H9 (cell line): ENCODE measurements around the gene ARHGEF12. TPM values are rescaled to one million over a fixed set of nuclear protein-coding genes. Genes with fewer than 3 reads are reported as not detected.

Experiments used
- DNase-seq: peaks from one replicate; pipeline ENCODE4 v3.0.0-alpha.2; 2017
- H2AFZ ChIP-seq: one replicate; pipeline ENCODE4 v1.6.1; 2013; ENCODE audit warnings: mild to moderate bottlenecking, low read length, control low read depth, moderate library complexity
- H2AK5ac ChIP-seq: 2 replicates; pipeline ENCODE4 v1.6.1; 2013; ENCODE audit warnings: low read length, control low read depth, mixed read lengths; ENCODE audit not compliant: insufficient read length
- H2BK120ac ChIP-seq: one replicate; pipeline ENCODE4 v1.6.1; 2013; ENCODE audit warnings: low read depth, mild to moderate bottlenecking, low read length, control low read depth, inconsistent platforms; ENCODE audit not compliant: poor library complexity, severe bottlenecking
- H2BK12ac ChIP-seq: 2 replicates; pipeline ENCODE4 v1.6.1; 2013; ENCODE audit warnings: low read length, control low read depth, mixed read lengths, low read depth; ENCODE audit not compliant: insufficient read length
- H2BK15ac ChIP-seq: 2 replicates; pipeline ENCODE4 v1.6.1; 2013; ENCODE audit warnings: low read depth, low read length, control low read depth
- H2BK20ac ChIP-seq: one replicate; pipeline ENCODE4 v1.6.1; 2013; ENCODE audit warnings: low read depth, mild to moderate bottlenecking, low read length, control low read depth, inconsistent platforms; ENCODE audit not compliant: poor library complexity, severe bottlenecking
- H2BK5ac ChIP-seq: 2 replicates; pipeline ENCODE4 v1.6.1; 2013; ENCODE audit warnings: low read length, control low read depth, mixed read lengths; ENCODE audit not compliant: insufficient read length
- H3K14ac ChIP-seq: 2 replicates; pipeline ENCODE4 v1.6.1; 2013; ENCODE audit warnings: low read length, control low read depth; ENCODE audit not compliant: insufficient read depth
- H3K18ac ChIP-seq: 2 replicates; pipeline ENCODE4 v1.6.1; 2013; ENCODE audit warnings: low read depth, mild to moderate bottlenecking, mixed read lengths, low read length, control low read depth; ENCODE audit not compliant: insufficient read length
- H3K23ac ChIP-seq: 2 replicates; pipeline ENCODE4 v1.6.1; 2013; ENCODE audit warnings: low read length, control low read depth, mixed read lengths, low read depth; ENCODE audit not compliant: insufficient read length
- H3K23me2 ChIP-seq: 2 replicates; pipeline ENCODE4 v1.6.1; 2013; ENCODE audit warnings: low read depth, mild to moderate bottlenecking, mixed read lengths, low read length, control low read depth; ENCODE audit not compliant: insufficient read length, poor library complexity, severe bottlenecking
- H3K27ac ChIP-seq: 2 replicates; pipeline ENCODE4 v1.5.1; 2013; ENCODE audit warnings: low read length, control low read depth, mixed read lengths, low read depth; ENCODE audit not compliant: insufficient read length
- H3K27me3 ChIP-seq: 2 replicates; pipeline ENCODE4 v1.6.1; 2013; ENCODE audit warnings: low read length, control low read depth, inconsistent platforms; ENCODE audit not compliant: insufficient read depth
- H3K4ac ChIP-seq: 2 replicates; pipeline ENCODE4 v1.6.1; 2013; ENCODE audit warnings: low read depth, mild to moderate bottlenecking, control low read depth, inconsistent platforms, low read length, moderate library complexity
- H3K4me1 ChIP-seq: 2 replicates; pipeline ENCODE4 v1.6.1; 2013; ENCODE audit warnings: low read length, control low read depth, inconsistent platforms; ENCODE audit not compliant: insufficient read depth
- H3K4me2 ChIP-seq: 2 replicates; pipeline ENCODE4 v1.6.1; 2013; ENCODE audit warnings: low read length, control low read depth, mixed read lengths; ENCODE audit not compliant: insufficient read length, insufficient read depth
- H3K56ac ChIP-seq: 2 replicates; pipeline ENCODE4 v1.6.1; 2013; ENCODE audit warnings: low read depth, mild to moderate bottlenecking, mixed read lengths, low read length, control low read depth; ENCODE audit not compliant: insufficient read length
- H3K79me1 ChIP-seq: 2 replicates; pipeline ENCODE4 v1.6.1; 2013; ENCODE audit warnings: low read depth, mild to moderate bottlenecking, moderate library complexity, low read length, control low read depth, inconsistent platforms; ENCODE audit not compliant: insufficient read depth, poor library complexity, severe bottlenecking
- H3K79me2 ChIP-seq: 2 replicates; pipeline ENCODE4 v1.6.1; 2013; ENCODE audit warnings: low read length, control low read depth, inconsistent platforms; ENCODE audit not compliant: insufficient read depth
- H3K9ac ChIP-seq: 2 replicates; pipeline ENCODE4 v1.6.1; 2013; ENCODE audit warnings: low read length, control low read depth, mixed read lengths; ENCODE audit not compliant: insufficient read length; ENCODE audit errors: extremely low read depth
- H3K9me3 ChIP-seq: one replicate; pipeline ENCODE4 v1.6.1; 2013; ENCODE audit warnings: low read depth, low read length, inconsistent platforms; ENCODE audit not compliant: control insufficient read depth
- H3T11ph ChIP-seq: one replicate; pipeline ENCODE4 v1.6.1; 2013; ENCODE audit warnings: mild to moderate bottlenecking, low read length, control low read depth, inconsistent platforms
- H4K20me1 ChIP-seq: one replicate; pipeline ENCODE4 v1.6.1; 2013; ENCODE audit not compliant: control insufficient read depth, insufficient read length, insufficient read depth
- H4K5ac ChIP-seq: 2 replicates; pipeline ENCODE4 v1.6.1; 2013; ENCODE audit warnings: low read depth, mild to moderate bottlenecking, mixed read lengths, low read length, control low read depth; ENCODE audit not compliant: insufficient read length
- H4K8ac ChIP-seq: replicated peaks from 2 replicates; pipeline ENCODE4 v1.6.1; 2013; ENCODE audit warnings: low read length, control low read depth, mixed read lengths, low read depth; ENCODE audit not compliant: insufficient read length
- H4K91ac ChIP-seq: 2 replicates; pipeline ENCODE4 v1.6.1; 2013; ENCODE audit warnings: low read depth, mild to moderate bottlenecking, moderate library complexity, mixed read lengths, low read length, control low read depth; ENCODE audit not compliant: insufficient read length
- H3K27ac Mint-ChIP-seq, 3 experiments: 2 replicates in 2 of 3; 3 replicates in 1 of 3; pipeline ENCODE4 v1.8.0; 2020 to 2021; ENCODE audit warnings: mixed read lengths in 3 of 3, mild to moderate bottlenecking in 1 of 3, moderate library complexity in 1 of 3
- H3K27me3 Mint-ChIP-seq: 2 replicates; pipeline ENCODE4 v1.8.0; 2021; ENCODE audit warnings: low read depth, mild to moderate bottlenecking, moderate library complexity, mixed read lengths
- H3K36me3 Mint-ChIP-seq, 3 experiments: 2 replicates in 2 of 3; 3 replicates in 1 of 3; pipeline ENCODE4 v1.8.0; 2020 to 2021; ENCODE audit warnings: low read depth in 3 of 3, mixed read lengths in 3 of 3; ENCODE audit not compliant: insufficient read depth in 1 of 3
- H3K4me1 Mint-ChIP-seq, 2 experiments: 2 replicates each; pipeline ENCODE4 v1.8.0; 2020; ENCODE audit warnings: mixed read lengths in 2 of 2
- H3K4me3 Mint-ChIP-seq, 2 experiments: 2 replicates in 1 of 2; 3 replicates in 1 of 2; pipeline ENCODE4 v1.8.0; 2020 to 2021; ENCODE audit warnings: mild to moderate bottlenecking in 2 of 2, mixed read lengths in 2 of 2, moderate library complexity in 1 of 2
- H3K9me3 Mint-ChIP-seq, 2 experiments: 2 replicates in 1 of 2; 3 replicates in 1 of 2; pipeline ENCODE4 v1.8.0; 2020; ENCODE audit warnings: mild to moderate bottlenecking in 2 of 2, mixed read lengths in 2 of 2, moderate library complexity in 1 of 2
- WGBS: extraction: QIAGEN DNeasy Blood & Tissue Kit; methylation state at CpG from one replicate; pipeline ENCODE4 v1.1.7; 2013; ENCODE audit warnings: missing lambda C conversion rate, low lambda C conversion rate, mixed read lengths; ENCODE audit not compliant: insufficient read length; ENCODE audit errors: extremely low coverage; 5-methylcytosine and 5-hydroxymethylcytosine counted together
- total RNA-seq: library from RNA; stranded (reverse); gene quantifications from 2 replicates; pipeline ENCODE4 v1.2.1, GENCODE V29; 2021
- TF ChIP-seq, protein P1 (sequence below): fragments of 200-600 bp; sonication (generic); conservative IDR thresholded peaks from 3 replicates; pipeline ENCODE4 v1.8.0; 2021; ENCODE audit warnings: antibody characterized with exemption, mild to moderate bottlenecking

ARHGEF12 gene
- total RNA-seq, 1 experiment from 2014 or later = 27.0 TPM

DNA sequence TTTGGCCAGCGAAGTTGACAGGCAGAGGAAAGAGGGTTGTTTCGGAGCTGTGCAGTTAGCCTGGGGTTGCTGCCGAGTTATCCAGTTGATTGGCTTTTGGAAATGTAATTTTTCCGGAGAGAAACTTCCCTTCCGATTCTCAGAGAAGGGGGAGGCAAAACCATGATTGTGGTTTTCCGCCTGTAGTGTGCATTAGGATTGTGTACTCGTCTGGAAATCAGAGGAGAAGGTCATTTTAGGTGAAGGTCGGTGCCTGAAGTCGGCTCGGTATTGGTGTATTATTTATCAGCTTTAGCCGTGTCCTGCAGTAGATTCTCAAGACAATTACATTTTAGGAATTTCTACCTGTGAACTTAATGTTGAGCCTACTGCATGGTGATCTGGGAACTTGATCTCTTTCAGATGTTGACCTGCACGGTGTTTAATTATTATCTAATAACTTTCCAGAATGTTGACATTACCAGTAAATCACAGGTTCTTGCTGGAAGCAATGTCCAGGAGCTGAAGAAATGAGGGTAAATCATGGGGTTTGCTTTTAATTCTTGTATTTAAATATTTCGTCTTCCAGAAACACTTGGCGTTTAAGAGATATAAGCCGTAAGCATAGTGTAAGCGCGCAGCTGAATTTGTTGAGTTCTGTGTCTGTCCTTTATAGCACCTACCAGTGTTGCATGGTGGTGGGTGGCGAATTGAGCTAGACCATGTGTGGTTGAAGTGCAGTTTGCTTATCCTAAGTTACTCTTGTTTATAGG lies 1.3 kb downstream of the ARHGEF12 start:
- no CpG with 5 or more reads among the region's 18 CpGs for WGBS
- Histone ChIP-seq H3K9me3 (no peaks in the 10 kb centered on the region), H3K14ac (0 out of 2 replicates have a peak overlapping the region, but pooled peaks have one; percentile 14), H4K20me1 (no peaks in the 10 kb centered on the region), H4K5ac (no peak overlapping the region), H2AFZ (no peak overlapping the region), H3T11ph (no peak overlapping the region), H2BK12ac (no peak overlapping the region), H3K4me1 (0 out of 2 replicates have a peak, but pooled peaks cover 3% of the 10 kb centered on the region), H4K91ac (no peak overlapping the region), H2BK120ac (no peak overlapping the region), H3K27me3 (no peaks in the 10 kb centered on the region), H3K4me2 (peak overlapping the region; percentile 96), H3K18ac (no peak overlapping the region), H3K23me2 (peaks cover 17% of the 10 kb centered on the region), H3K56ac (no peak overlapping the region), H3K23ac (no peak overlapping the region), H3K79me2 (peaks cover 10% of the 10 kb centered on the region), H3K79me1 (no peaks in the 10 kb centered on the region), H3K9ac (peak overlapping the region; percentile 69), H3K27ac (no peak overlapping the region), H4K8ac (no peak overlapping the region), H2BK15ac (no peak overlapping the region), H2AK5ac (no peak overlapping the region), H2BK5ac (no peak overlapping the region), H2BK20ac (no peak overlapping the region), H3K4ac (no peak overlapping the region)
- H3K4me3 Mint-ChIP-seq = peak overlapping the region; percentile 94 to 97
- no peak for DNase-seq
- H3K9me3 Mint-ChIP-seq = no peaks in the 10 kb centered on the region
- TF ChIP-seq, protein P1, sequence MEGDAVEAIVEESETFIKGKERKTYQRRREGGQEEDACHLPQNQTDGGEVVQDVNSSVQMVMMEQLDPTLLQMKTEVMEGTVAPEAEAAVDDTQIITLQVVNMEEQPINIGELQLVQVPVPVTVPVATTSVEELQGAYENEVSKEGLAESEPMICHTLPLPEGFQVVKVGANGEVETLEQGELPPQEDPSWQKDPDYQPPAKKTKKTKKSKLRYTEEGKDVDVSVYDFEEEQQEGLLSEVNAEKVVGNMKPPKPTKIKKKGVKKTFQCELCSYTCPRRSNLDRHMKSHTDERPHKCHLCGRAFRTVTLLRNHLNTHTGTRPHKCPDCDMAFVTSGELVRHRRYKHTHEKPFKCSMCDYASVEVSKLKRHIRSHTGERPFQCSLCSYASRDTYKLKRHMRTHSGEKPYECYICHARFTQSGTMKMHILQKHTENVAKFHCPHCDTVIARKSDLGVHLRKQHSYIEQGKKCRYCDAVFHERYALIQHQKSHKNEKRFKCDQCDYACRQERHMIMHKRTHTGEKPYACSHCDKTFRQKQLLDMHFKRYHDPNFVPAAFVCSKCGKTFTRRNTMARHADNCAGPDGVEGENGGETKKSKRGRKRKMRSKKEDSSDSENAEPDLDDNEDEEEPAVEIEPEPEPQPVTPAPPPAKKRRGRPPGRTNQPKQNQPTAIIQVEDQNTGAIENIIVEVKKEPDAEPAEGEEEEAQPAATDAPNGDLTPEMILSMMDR = no peak
- H3K36me3 Mint-ChIP-seq = no peaks in the 10 kb centered on the region
- peak overlapping the region in 2 of 3 experiments; percentile 21; a peak in 3 of 7 replicates for H3K27ac Mint-ChIP-seq
- no peaks in the 10 kb centered on the region for H3K27me3 Mint-ChIP-seq
- H3K4me1 Mint-ChIP-seq = peaks cover 33 to 40% of the 10 kb centered on the region in 2 experiments
